Measurements from ENCODE around the gene ZNF30.
"Not testable (repeated sequence)": the region's sequence is repeated elsewhere in the genome, so short reads cannot be mapped to it uniquely, and the experiment has no call there.

Gene ZNF30

DNA sequence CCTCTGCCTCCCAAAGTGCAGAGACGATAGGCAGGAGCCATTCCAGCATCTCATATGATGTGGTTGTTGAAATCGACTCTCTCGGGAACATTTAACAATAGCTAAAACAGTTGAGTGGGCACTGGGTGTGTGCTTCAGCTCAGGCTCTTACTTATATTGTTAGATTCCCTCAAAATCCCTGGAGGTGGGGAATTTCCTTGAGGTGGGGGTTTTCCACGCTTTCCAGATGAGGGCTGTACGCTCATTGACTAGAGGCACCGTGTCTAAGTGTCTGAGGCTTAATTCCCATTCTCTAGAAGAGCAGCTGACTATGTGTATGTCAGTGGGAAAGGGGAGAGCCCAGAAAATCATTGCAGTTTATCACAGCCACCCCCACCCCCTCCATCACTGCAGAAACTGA is 62.6 kb downstream of the ZNF30 start:
- no peak for DNase-seq

- no peak for DNase-seq
Measured at GRCh38 chr19:34990578-34991192, 64.0 kb downstream of the ZNF30 start.

- DNase-seq: no peak
Measured at GRCh38 chr19:34991542-34992333, 65.0 kb downstream of the ZNF30 start.

- not testable (repeated sequence) for DNase-seq
Measured at GRCh38 chr19:34992582-34992981, 65.9 kb downstream of the ZNF30 start.

GRCh38 chr19:34994286-34994642 is 67.6 kb downstream of the ZNF30 start:
- DNase-seq: no peak
